SJCRH30 (cell line): Measurements from ENCODE around the gene ORM1. TPM values are rescaled to one million over a fixed set of nuclear protein-coding genes. Genes with fewer than 3 reads are reported as not detected.

ENCODE experiments used
- DNase-seq, 2 experiments: peaks; one replicate each; pipeline ENCODE4 v3.0.0-alpha.2; 2015 to 2020
- H3K27ac ChIP-seq: fragments of 250-450 bp; sonication (Bioruptor Pico); 2 replicates; pipeline ENCODE4 v1.5.1; 2020; ENCODE audit warnings: mild to moderate bottlenecking, moderate library complexity
- H3K27me3 ChIP-seq: fragments of 250-450 bp; sonication (Bioruptor Pico); 2 replicates; pipeline ENCODE4 v1.5.1; 2020; ENCODE audit warnings: mild to moderate bottlenecking, moderate library complexity
- H3K36me3 ChIP-seq: fragments of 250-450 bp; sonication (Bioruptor Pico); 2 replicates; pipeline ENCODE4 v1.5.1; 2020; ENCODE audit warnings: mild to moderate bottlenecking, moderate library complexity
- H3K4me1 ChIP-seq: fragments of 250-450 bp; sonication (Bioruptor Pico); 2 replicates; pipeline ENCODE4 v1.5.1; 2020; ENCODE audit warnings: mild to moderate bottlenecking, moderate library complexity
- H3K4me3 ChIP-seq: fragments of 250-450 bp; sonication (Bioruptor Pico); 2 replicates; pipeline ENCODE4 v1.5.1; 2020; ENCODE audit warnings: mild to moderate bottlenecking, moderate library complexity
- H3K9me3 ChIP-seq: fragments of 250-450 bp; sonication (Bioruptor Pico); replicated peaks from 2 replicates; pipeline ENCODE4 v1.5.1; 2020; ENCODE audit warnings: mild to moderate bottlenecking, moderate library complexity
- total RNA-seq: library from RNA; depleted of rRNA; stranded (reverse); fragments of >200 nt; shearing (Covaris generic); gene quantifications from 2 replicates; pipeline ENCODE4 v1.2.3, GENCODE V29; 2014

ORM1 gene
- total RNA-seq, 1 experiment from 2014 or later: not detected

GRCh38 chr9:114294664-114295063 lies 28.2 kb upstream of the ORM1 start:
- peaks cover 8% of the 10 kb centered on the region; the same call in 1 of the 2 replicates for H3K9me3 ChIP-seq
- H3K4me1 ChIP-seq: no peaks in the 10 kb centered on the region
- no peaks in the 10 kb centered on the region for H3K27me3 ChIP-seq
- no peak overlapping the region for H3K27ac ChIP-seq
- DNase-seq: no peak
- peaks cover 56% of the 10 kb centered on the region for H3K36me3 ChIP-seq
- H3K4me3 ChIP-seq: no peak overlapping the region

DNA sequence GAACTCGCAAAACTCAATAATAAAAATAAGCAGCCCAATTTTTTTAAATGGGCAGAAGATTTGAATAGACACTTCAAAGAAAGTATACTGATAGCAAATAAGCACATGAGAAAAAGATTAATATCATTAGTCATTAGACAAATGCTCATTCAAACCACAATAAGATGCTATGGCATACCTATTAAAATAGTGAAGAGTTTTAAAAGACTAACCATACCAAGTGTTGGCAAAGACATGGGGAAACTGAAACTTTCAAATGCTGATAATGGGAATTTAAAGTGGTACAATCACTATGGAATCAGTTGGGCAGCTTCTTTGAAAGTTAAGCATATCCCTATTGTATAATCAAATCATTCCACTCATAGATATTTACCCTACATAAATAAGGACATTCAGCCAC lies 26.6 kb upstream of the ORM1 start:
- peaks cover 54% of the 10 kb centered on the region for H3K36me3 ChIP-seq
- no peak for DNase-seq
- peaks cover 8% of the 10 kb centered on the region; the same call in 1 of the 2 replicates for H3K9me3 ChIP-seq
- H3K4me3 ChIP-seq: no peak overlapping the region
- no peaks in the 10 kb centered on the region for H3K27me3 ChIP-seq
- H3K4me1 ChIP-seq: no peaks in the 10 kb centered on the region
- H3K27ac ChIP-seq: no peak overlapping the region

- Histone ChIP-seq H3K9me3 (peaks cover 5% of the 10 kb centered on the region; the same call in 1 of the 2 replicates), H3K27me3 (no peaks in the 10 kb centered on the region), H3K4me1 (no peaks in the 10 kb centered on the region), H3K36me3 (peaks cover 39% of the 10 kb centered on the region), H3K4me3 (no peak overlapping the region), H3K27ac (no peak overlapping the region)
- DNase-seq: no peak
Measured at GRCh38 chr9:114299286-114300152, 23.4 kb upstream of the ORM1 start.

- H3K4me3 ChIP-seq: no peak overlapping the region
- H3K27me3 ChIP-seq: no peaks in the 10 kb centered on the region
- H3K27ac ChIP-seq: no peak overlapping the region
- DNase-seq: no peak
- H3K4me1 ChIP-seq: no peaks in the 10 kb centered on the region
- peaks cover 31% of the 10 kb centered on the region for H3K36me3 ChIP-seq
- H3K9me3 ChIP-seq: 0 out of 2 replicates have a peak, but pooled peaks cover 2% of the 10 kb centered on the region
Measured at GRCh38 chr9:114300153-114300845, 22.6 kb upstream of the ORM1 start.

GRCh38 chr9:114300846-114301797 lies 21.8 kb upstream of the ORM1 start:
- H3K27ac ChIP-seq: no peak overlapping the region
- H3K4me1 ChIP-seq: no peaks in the 10 kb centered on the region
- no peaks in the 10 kb centered on the region for H3K27me3 ChIP-seq
- H3K4me3 ChIP-seq: no peak overlapping the region
- 0 out of 2 replicates have a peak, but pooled peaks cover 2% of the 10 kb centered on the region for H3K9me3 ChIP-seq
- peaks cover 23% of the 10 kb centered on the region for H3K36me3 ChIP-seq
- no peak for DNase-seq

GRCh38 chr9:114301798-114302565 lies 20.9 kb upstream of the ORM1 start:
- DNase-seq: no peak
- Histone ChIP-seq H3K27ac (no peak overlapping the region), H3K27me3 (no peaks in the 10 kb centered on the region), H3K9me3 (0 out of 2 replicates have a peak, but pooled peaks cover 2% of the 10 kb centered on the region), H3K36me3 (peaks cover 15% of the 10 kb centered on the region), H3K4me1 (no peaks in the 10 kb centered on the region), H3K4me3 (no peak overlapping the region)

- no peaks in the 10 kb centered on the region for H3K4me1 ChIP-seq
Measured at GRCh38 chr9:114302727-114303126, 20.2 kb upstream of the ORM1 start.

DNA sequence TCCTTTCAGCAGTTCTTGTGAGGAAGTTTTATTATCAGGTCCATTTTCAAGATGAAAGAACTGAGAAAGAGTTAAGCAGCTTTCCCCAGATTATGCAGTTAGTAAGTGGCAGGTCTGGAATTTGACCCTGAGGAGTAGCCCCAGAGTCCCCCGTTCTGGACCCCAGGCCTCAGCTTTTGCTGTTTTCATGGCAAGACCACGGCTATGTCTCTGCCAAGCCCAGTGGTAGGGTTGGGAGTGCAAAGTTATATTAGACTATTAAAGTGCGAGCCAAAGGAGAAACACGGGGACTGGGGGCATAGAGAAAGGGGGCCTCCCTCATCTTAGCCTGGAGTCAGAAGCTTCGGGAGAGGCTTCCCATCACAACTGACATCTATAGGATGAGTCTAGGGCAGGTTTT lies 19.3 kb upstream of the ORM1 start:
- no peaks in the 10 kb centered on the region for H3K27me3 ChIP-seq
- no peaks in the 10 kb centered on the region for H3K9me3 ChIP-seq
- no peaks in the 10 kb centered on the region; the same call in 1 of the 2 replicates for H3K36me3 ChIP-seq
- DNase-seq: no peak
- no peak overlapping the region for H3K4me3 ChIP-seq
- no peaks in the 10 kb centered on the region for H3K4me1 ChIP-seq
- no peak overlapping the region for H3K27ac ChIP-seq

More at GRCh38 chr9:114302727-114303126, 20.2 kb upstream of the ORM1 start:
- Histone ChIP-seq H3K36me3 (peaks cover 7% of the 10 kb centered on the region), H3K4me3 (no peak overlapping the region), H3K9me3 (no peaks in the 10 kb centered on the region), H3K27me3 (no peaks in the 10 kb centered on the region), H3K27ac (no peak overlapping the region)
- no peak for DNase-seq

DNA sequence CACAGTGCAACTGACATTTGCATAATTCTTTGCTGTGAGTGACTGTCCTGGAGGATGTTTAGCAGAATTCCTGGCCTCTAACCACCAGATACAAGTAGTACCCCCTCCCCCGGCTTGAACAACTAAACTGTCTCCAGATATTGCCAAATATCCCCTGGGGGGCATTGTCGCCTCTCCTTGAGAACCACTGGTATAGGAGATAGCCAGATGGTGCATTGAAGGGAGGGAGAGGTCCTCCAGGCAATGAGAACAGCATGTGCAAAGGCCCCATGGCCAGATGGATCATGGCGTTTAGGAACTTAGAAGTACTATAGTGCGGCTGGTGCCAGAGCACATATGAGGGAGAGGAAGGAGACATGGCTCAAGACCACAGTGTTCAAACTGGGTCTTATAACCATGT lies 18.9 kb upstream of the ORM1 start:
- H3K4me1 ChIP-seq: no peaks in the 10 kb centered on the region
- no peaks in the 10 kb centered on the region for H3K27me3 ChIP-seq
- H3K9me3 ChIP-seq: no peaks in the 10 kb centered on the region
- H3K36me3 ChIP-seq: no peaks in the 10 kb centered on the region; the same call in 1 of the 2 replicates
- no peak overlapping the region for H3K4me3 ChIP-seq
- H3K27ac ChIP-seq: no peak overlapping the region
- DNase-seq: no peak

GRCh38 chr9:114304416-114305188 lies 18.3 kb upstream of the ORM1 start:
- DNase-seq: no peak

DNA sequence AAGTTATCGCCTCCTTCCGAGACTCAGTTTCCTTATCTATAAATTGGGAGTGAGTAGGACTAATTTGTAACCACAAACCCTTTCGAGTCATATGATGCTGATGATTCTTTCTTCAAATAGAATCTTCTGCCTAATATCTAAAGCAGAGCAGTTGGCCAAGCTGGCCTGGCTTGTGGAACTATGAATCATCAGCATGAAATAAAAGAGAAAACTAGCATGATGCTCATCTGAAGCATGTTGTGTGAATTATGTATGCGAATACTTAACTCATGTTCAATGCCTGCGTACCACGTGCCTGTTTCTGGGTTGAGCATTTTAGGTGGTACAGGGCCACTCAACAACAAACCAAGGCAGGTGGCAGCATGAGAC lies 15.0 kb upstream of the ORM1 start:
- H3K4me1 ChIP-seq: no peaks in the 10 kb centered on the region
- 0 out of 2 replicates have a peak, but pooled peaks cover 4% of the 10 kb centered on the region for H3K36me3 ChIP-seq
- H3K27me3 ChIP-seq: no peaks in the 10 kb centered on the region
- no peak overlapping the region for H3K27ac ChIP-seq
- no peak for DNase-seq
- H3K9me3 ChIP-seq: no peaks in the 10 kb centered on the region
- H3K4me3 ChIP-seq: no peak overlapping the region

More at GRCh38 chr9:114304416-114305188, 18.3 kb upstream of the ORM1 start:
- no peaks in the 10 kb centered on the region for H3K27me3 ChIP-seq
- H3K36me3 ChIP-seq: no peaks in the 10 kb centered on the region; the same call in 1 of the 2 replicates
- H3K4me1 ChIP-seq: no peaks in the 10 kb centered on the region
- H3K9me3 ChIP-seq: no peaks in the 10 kb centered on the region
- H3K4me3 ChIP-seq: no peak overlapping the region
- no peak overlapping the region for H3K27ac ChIP-seq

- no peaks in the 10 kb centered on the region for H3K9me3 ChIP-seq
- 0 out of 2 replicates have a peak, but pooled peaks cover 4% of the 10 kb centered on the region for H3K36me3 ChIP-seq
- H3K4me3 ChIP-seq: no peak overlapping the region
- DNase-seq: no peak
- H3K4me1 ChIP-seq: no peaks in the 10 kb centered on the region
- no peaks in the 10 kb centered on the region for H3K27me3 ChIP-seq
- no peak overlapping the region for H3K27ac ChIP-seq
Measured at GRCh38 chr9:114308361-114308950, 14.4 kb upstream of the ORM1 start.

DNA sequence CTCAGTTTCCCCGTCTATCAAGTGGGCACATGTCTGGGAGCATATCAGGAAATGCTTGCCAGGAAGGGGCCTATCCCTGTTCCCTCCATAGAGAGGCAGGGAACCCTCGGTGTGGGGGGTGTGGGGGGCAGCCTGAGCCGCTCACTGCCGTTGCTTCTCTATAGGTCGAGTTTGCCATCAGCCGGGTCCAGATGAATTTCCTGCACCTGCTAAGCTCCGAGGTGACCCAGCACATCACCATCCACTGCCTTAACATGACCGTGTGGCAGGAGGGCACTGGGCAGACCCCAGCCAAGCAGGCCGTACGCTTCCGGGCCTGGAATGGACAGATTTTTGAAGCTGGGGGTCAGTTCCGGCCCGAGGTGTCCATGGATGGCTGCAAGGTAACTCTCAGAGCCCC lies 13.8 kb upstream of the ORM1 start:
- H3K4me1 ChIP-seq: no peaks in the 10 kb centered on the region
- 0 out of 2 replicates have a peak, but pooled peaks cover 4% of the 10 kb centered on the region for H3K36me3 ChIP-seq
- no peak overlapping the region for H3K27ac ChIP-seq
- no peak overlapping the region for H3K4me3 ChIP-seq
- no peak for DNase-seq
- no peaks in the 10 kb centered on the region for H3K9me3 ChIP-seq
- no peaks in the 10 kb centered on the region for H3K27me3 ChIP-seq
